ENCODE data around the gene ABAT. TPM values are rescaled to one million over a fixed set of nuclear protein-coding genes. Genes with fewer than 3 reads are reported as not detected.

ABAT gene
- total RNA-seq, 1 donor from 2014 or later: 70.9 TPM

DNA sequence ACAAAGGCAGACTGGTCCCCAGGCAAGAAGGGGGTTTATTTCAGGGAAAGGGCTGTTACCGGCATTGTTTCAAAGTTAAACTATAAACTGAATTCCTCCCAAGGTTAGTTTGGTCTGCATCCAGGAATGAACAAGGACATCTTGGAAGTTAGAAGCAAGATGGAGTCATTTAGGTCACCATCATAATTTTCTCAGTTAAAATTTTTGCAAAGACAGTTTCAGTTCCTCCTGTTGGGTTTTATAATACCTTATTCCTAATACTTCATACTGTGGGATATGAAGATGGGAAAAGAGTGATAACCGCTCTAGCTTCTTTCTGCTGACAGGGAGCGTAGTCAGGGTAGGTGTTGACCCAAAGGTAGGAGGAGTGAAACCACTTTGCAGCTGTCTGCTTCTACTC lies 148.0 kb downstream of the ABAT start:
- Mint-ChIP-seq H3K4me3 (ENCODE audit: unreplicated experiment) (no peak overlapping the region), H3K9me3 (ENCODE audit: unreplicated experiment) (no peaks in the 10 kb centered on the region), H3K27ac (ENCODE audit: unreplicated experiment) (no peak overlapping the region)

DNA sequence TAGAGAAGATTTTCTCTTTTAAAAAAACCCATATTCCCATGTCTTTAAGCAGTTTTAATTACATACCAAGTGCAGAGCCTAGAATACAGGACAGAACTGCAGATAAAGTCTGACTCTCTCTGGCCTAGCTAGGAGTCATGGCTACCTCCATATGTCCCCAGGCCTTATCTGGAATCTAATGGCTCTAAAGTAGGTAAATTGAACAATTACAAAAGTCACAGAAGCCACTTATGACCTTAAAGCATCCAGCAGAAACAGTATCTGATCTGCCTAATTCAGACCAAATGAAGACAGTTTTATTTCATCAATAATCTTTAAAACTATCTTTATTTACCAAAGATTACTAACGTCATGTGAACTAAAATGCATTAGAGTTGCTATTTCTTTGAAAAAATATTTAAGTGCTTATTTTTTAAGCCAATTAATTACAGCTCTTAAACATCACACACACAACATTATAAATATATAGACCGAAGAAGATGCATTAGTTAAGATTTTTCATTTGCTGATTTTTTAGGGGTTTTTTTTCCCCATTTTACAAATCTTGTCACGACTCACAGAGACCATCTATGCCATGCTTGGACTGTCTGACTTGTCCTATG lies 152.0 kb downstream of the ABAT start:
- Mint-ChIP-seq H3K4me1 (ENCODE audit: low read depth, unreplicated experiment) (no peaks in the 10 kb centered on the region), H3K27ac (ENCODE audit: unreplicated experiment) (no peak overlapping the region), H3K4me3 (ENCODE audit: unreplicated experiment) (no peak overlapping the region), H3K27me3 (ENCODE audit: unreplicated experiment) (no peaks in the 10 kb centered on the region), H3K9me3 (ENCODE audit: unreplicated experiment) (no peaks in the 10 kb centered on the region), H3K36me3 (ENCODE audit: unreplicated experiment) (peaks cover 6% of the 10 kb centered on the region)
- TF ChIP-seq, protein P1, sequence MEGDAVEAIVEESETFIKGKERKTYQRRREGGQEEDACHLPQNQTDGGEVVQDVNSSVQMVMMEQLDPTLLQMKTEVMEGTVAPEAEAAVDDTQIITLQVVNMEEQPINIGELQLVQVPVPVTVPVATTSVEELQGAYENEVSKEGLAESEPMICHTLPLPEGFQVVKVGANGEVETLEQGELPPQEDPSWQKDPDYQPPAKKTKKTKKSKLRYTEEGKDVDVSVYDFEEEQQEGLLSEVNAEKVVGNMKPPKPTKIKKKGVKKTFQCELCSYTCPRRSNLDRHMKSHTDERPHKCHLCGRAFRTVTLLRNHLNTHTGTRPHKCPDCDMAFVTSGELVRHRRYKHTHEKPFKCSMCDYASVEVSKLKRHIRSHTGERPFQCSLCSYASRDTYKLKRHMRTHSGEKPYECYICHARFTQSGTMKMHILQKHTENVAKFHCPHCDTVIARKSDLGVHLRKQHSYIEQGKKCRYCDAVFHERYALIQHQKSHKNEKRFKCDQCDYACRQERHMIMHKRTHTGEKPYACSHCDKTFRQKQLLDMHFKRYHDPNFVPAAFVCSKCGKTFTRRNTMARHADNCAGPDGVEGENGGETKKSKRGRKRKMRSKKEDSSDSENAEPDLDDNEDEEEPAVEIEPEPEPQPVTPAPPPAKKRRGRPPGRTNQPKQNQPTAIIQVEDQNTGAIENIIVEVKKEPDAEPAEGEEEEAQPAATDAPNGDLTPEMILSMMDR (IDR thresholded peaks at IDR 0.05; ENCODE audit: partially characterized antibody, unreplicated experiment): no peak
- DNase-seq: no peak

More for the DNA sequence above, 148.0 kb downstream of the ABAT start:
- Mint-ChIP-seq H3K36me3 (ENCODE audit: unreplicated experiment) (peaks cover 6% of the 10 kb centered on the region), H3K4me1 (ENCODE audit: low read depth, unreplicated experiment) (peaks cover 8% of the 10 kb centered on the region), H3K27me3 (ENCODE audit: unreplicated experiment) (peaks cover 2% of the 10 kb centered on the region)
- DNase-seq: no peak
- TF ChIP-seq, protein P1 (IDR thresholded peaks at IDR 0.05; ENCODE audit: partially characterized antibody, unreplicated experiment): no peak

DNA sequence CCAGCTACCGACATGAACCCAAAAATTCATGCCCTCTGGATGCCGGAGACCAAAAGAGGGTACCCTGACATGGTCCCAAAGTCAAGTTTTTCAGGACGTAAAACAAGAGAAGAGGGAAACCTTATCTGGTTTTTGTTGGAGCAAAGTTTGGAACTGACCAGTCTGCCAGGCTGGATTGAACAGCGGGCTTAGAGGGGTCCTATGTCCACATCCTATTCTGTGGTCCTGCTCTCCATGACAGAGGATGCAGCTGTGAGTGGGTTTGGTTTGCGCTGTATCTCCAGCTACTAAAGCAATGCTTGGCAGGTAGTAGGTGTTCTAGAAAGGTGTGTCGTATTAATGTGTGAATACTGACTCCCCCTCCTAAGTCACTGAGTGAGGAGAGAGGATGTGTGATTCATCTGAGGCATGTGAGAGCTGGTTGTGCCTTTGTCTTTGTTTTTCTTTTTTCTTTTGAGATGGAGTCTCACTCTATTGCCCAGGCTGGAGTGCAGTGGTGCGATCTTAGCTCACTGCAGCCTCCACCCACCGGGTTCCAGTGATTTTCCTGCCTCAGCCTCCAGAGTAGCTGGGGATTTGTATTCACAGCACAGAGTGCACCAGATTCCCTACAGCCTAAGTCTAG lies 154.2 kb downstream of the ABAT start:
- Mint-ChIP-seq H3K36me3 (ENCODE audit: unreplicated experiment) (no peaks in the 10 kb centered on the region), H3K27ac (ENCODE audit: unreplicated experiment) (no peak overlapping the region), H3K4me1 (ENCODE audit: low read depth, unreplicated experiment) (peaks cover 14% of the 10 kb centered on the region), H3K9me3 (ENCODE audit: unreplicated experiment) (peaks cover 5% of the 10 kb centered on the region), H3K4me3 (ENCODE audit: unreplicated experiment) (no peak overlapping the region), H3K27me3 (ENCODE audit: unreplicated experiment) (peaks cover 3% of the 10 kb centered on the region)
- TF ChIP-seq, protein P1 (IDR thresholded peaks at IDR 0.05; ENCODE audit: partially characterized antibody, unreplicated experiment): no peak
- DNase-seq: no peak

DNA sequence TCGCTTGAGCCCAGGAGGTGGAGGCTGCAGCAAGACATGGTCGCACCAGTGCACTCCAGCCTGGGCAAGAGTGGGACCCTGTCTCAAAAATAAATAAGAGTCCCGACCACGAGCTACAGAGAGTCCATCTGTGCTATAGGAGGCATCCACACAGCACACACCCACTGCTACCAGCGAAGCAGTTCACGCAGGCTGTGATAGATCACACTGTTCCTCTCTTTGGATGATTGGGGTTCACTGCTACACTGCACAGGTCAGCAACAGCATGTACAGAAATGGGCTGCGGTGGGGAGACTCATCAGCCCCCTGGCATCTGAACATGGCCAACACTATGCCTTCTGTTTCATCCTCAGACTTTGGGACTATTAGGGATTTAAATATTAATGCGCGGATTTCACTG lies 157.0 kb downstream of the ABAT start:
- Mint-ChIP-seq H3K4me1 (ENCODE audit: low read depth, unreplicated experiment) (peaks cover 14% of the 10 kb centered on the region), H3K9me3 (ENCODE audit: unreplicated experiment) (peaks cover 5% of the 10 kb centered on the region), H3K27ac (ENCODE audit: unreplicated experiment) (peak overlapping the region; percentile 83), H3K27me3 (ENCODE audit: unreplicated experiment) (peaks cover 3% of the 10 kb centered on the region), H3K4me3 (ENCODE audit: unreplicated experiment) (no peak overlapping the region), H3K36me3 (ENCODE audit: unreplicated experiment) (no peaks in the 10 kb centered on the region)
- no peak for DNase-seq
- TF ChIP-seq, protein P1 (IDR thresholded peaks at IDR 0.05; ENCODE audit: partially characterized antibody, unreplicated experiment): no peak

All from glutamatergic neuron (in vitro differentiated cells).